IMR-90 (cell line): ENCODE results near the gene SESN3. TPM values are rescaled to one million over a fixed set of nuclear protein-coding genes. Genes with fewer than 3 reads are reported as not detected.

Source experiments
- ATAC-seq: fragments of 200-7000 bp; cut with Tn5 transposase; 2 replicates; pipeline ENCODE4 v1.9.1; 2020; ENCODE audit warnings: low read depth, mild to moderate bottlenecking, moderate library complexity
- BruUV-seq: library from RNA; stranded (reverse); fragments of 400-500 nt; replicated peaks from 2 replicates; lab custom pipeline; 2021; lab: Mats Ljungman, UMichigan
- CTCF ChIA-PET: fragments of 300-600 bp; formaldehyde crosslinking; extraction: SDS; loops from one replicate; lab custom pipeline; 2021; ENCODE audit warnings: antibody characterized with exemption; lab: Yijun Ruan, JAX
- POLR2A ChIA-PET: fragments of 300-600 bp; sonication (Branson Sonifier 250); formaldehyde crosslinking; loops from one replicate; lab custom pipeline; 2022; ENCODE audit warnings: antibody characterized with exemption; ENCODE audit not compliant: unreplicated experiment; lab: Charles Lee
- DNase-seq: peaks from one replicate; pipeline ENCODE4 v3.0.0; 2013
- H2AFZ ChIP-seq: replicated peaks from 2 replicates; pipeline ENCODE3; 2013; ENCODE audit warnings: low read length, mild to moderate bottlenecking; ENCODE audit not compliant: poor library complexity
- H2AK5ac ChIP-seq: 2 replicates; pipeline ENCODE4 v1.6.1; 2013; ENCODE audit warnings: low read depth, low read length, inconsistent platforms
- H2AK9ac ChIP-seq: replicated peaks from 2 replicates; pipeline ENCODE3; 2013; ENCODE audit warnings: mild to moderate bottlenecking, low read depth, low read length, moderate library complexity; ENCODE audit not compliant: poor library complexity
- H2BK120ac ChIP-seq: 2 replicates; pipeline ENCODE4 v1.6.1; 2013; ENCODE audit warnings: low read depth, low read length, inconsistent platforms
- H2BK15ac ChIP-seq: 3 replicates; pipeline ENCODE4 v1.6.1; 2013; ENCODE audit warnings: low read depth, low read length, inconsistent platforms
- H2BK20ac ChIP-seq: 2 replicates; pipeline ENCODE4 v1.6.1; 2013; ENCODE audit warnings: low read depth, mild to moderate bottlenecking, inconsistent platforms, low read length, moderate library complexity
- H2BK5ac ChIP-seq: 2 replicates; pipeline ENCODE4 v1.6.1; 2013; ENCODE audit warnings: mild to moderate bottlenecking, low read depth, low read length, inconsistent platforms; ENCODE audit not compliant: poor library complexity, severe bottlenecking
- H3K14ac ChIP-seq: replicated peaks from 2 replicates; pipeline ENCODE4 v1.6.1; 2013; ENCODE audit warnings: low read depth, low read length, inconsistent platforms
- H3K18ac ChIP-seq: 2 replicates; pipeline ENCODE4 v1.6.1; 2013; ENCODE audit warnings: low read depth, low read length, control low read depth
- H3K23ac ChIP-seq: 2 replicates; pipeline ENCODE4 v1.6.1; 2013; ENCODE audit warnings: low read depth, low read length, inconsistent platforms
- H3K27ac ChIP-seq: 2 replicates; pipeline ENCODE4 v1.5.1; 2013; ENCODE audit warnings: mild to moderate bottlenecking, control low read depth, low read length; ENCODE audit not compliant: insufficient read depth
- H3K27me3 ChIP-seq: 2 replicates; pipeline ENCODE4 v1.6.1; 2013; ENCODE audit warnings: low read length; ENCODE audit not compliant: control insufficient read depth, insufficient read depth
- H3K36me3 ChIP-seq: 2 replicates; pipeline ENCODE4 v1.6.1; 2013; ENCODE audit warnings: low read length, mixed read lengths; ENCODE audit not compliant: control insufficient read depth, insufficient read depth
- H3K4ac ChIP-seq: 2 replicates; pipeline ENCODE4 v1.6.1; 2013; ENCODE audit warnings: low read depth, low read length, inconsistent platforms
- H3K4me1 ChIP-seq: 2 replicates; pipeline ENCODE4 v1.6.1; 2013; ENCODE audit warnings: low read length, mixed read lengths; ENCODE audit not compliant: control insufficient read depth, insufficient read depth
- H3K4me2 ChIP-seq: 2 replicates; pipeline ENCODE4 v1.6.1; 2013; ENCODE audit warnings: low read depth, mild to moderate bottlenecking, control low read depth, low read length, moderate library complexity
- H3K4me3 ChIP-seq: 2 replicates; pipeline ENCODE4 v1.5.1; 2013; ENCODE audit warnings: low read depth, mild to moderate bottlenecking, control low read depth, low read length, moderate library complexity; ENCODE audit not compliant: insufficient read depth
- H3K56ac ChIP-seq: 2 replicates; pipeline ENCODE4 v1.6.1; 2013; ENCODE audit warnings: low read length, inconsistent platforms; ENCODE audit not compliant: insufficient read depth; ENCODE audit errors: extremely low read depth
- H3K79me1 ChIP-seq, 2 experiments: 2 replicates each; pipeline ENCODE4 v1.6.1; 2013; ENCODE audit warnings: low read length in 2 of 2, inconsistent platforms in 1 of 2, low read depth in 1 of 2
- H3K9ac ChIP-seq: 2 replicates; pipeline ENCODE4 v1.6.1; 2013; ENCODE audit warnings: low read depth, low read length, control low read depth
- H3K9me1 ChIP-seq: 2 replicates; pipeline ENCODE4 v1.6.1; 2013; ENCODE audit warnings: low read length, inconsistent platforms; ENCODE audit not compliant: insufficient read depth
- H3K9me3 ChIP-seq: 2 replicates; pipeline ENCODE4 v1.6.1; 2013; ENCODE audit warnings: low read length; ENCODE audit not compliant: control insufficient read depth, insufficient read depth
- H4K20me1 ChIP-seq: 2 replicates; pipeline ENCODE4 v1.6.1; 2013; ENCODE audit warnings: low read length, inconsistent platforms; ENCODE audit not compliant: insufficient read depth
- H4K5ac ChIP-seq: 2 replicates; pipeline ENCODE4 v1.6.1; 2013; ENCODE audit warnings: mild to moderate bottlenecking, low read depth, low read length, control low read depth
- H4K8ac ChIP-seq, 2 experiments: 2 replicates each; pipeline ENCODE4 v1.6.1; 2013; ENCODE audit warnings: low read depth in 2 of 2, low read length in 2 of 2, control low read depth in 1 of 2, inconsistent platforms in 1 of 2
- H4K91ac ChIP-seq: 2 replicates; pipeline ENCODE4 v1.6.1; 2013; ENCODE audit warnings: low read depth, low read length, inconsistent platforms; ENCODE audit not compliant: insufficient read depth
- BHLHE40 ChIP-seq: fragments of 150-350 bp; IDR thresholded peaks from 2 replicates; pipeline ENCODE4 v1.6.1; 2016; ENCODE audit warnings: mild to moderate bottlenecking, low read depth, low read length
- CEBPB ChIP-seq: IDR thresholded peaks from 2 replicates; pipeline ENCODE4 v1.6.1; 2012; ENCODE audit warnings: low read depth, low read length, improper control_type of control experiment
- CHD1 ChIP-seq: IDR thresholded peaks from 2 replicates; pipeline ENCODE4 v1.6.1; 2012; ENCODE audit warnings: low read depth, low read length, improper control_type of control experiment
- FOS ChIP-seq: fragments of 150-350 bp; IDR thresholded peaks from 2 replicates; pipeline ENCODE4 v1.6.1; 2016; ENCODE audit warnings: low read depth, low read length
- MAFK ChIP-seq: IDR thresholded peaks from 2 replicates; pipeline ENCODE4 v1.6.1; 2012; ENCODE audit warnings: low read depth, low read length, improper control_type of control experiment
- MAZ ChIP-seq: IDR thresholded peaks from 2 replicates; pipeline ENCODE4 v1.6.1; 2012; ENCODE audit warnings: low read depth, mild to moderate bottlenecking, low read length, improper control_type of control experiment, moderate library complexity, borderline replicate concordance
- MXI1 ChIP-seq: IDR thresholded peaks from 2 replicates; pipeline ENCODE4 v1.6.1; 2012; ENCODE audit warnings: low read depth, mild to moderate bottlenecking, low read length, moderate library complexity, borderline replicate concordance
- NFE2L2 ChIP-seq: fragments of 150-350 bp; IDR thresholded peaks from 2 replicates; pipeline ENCODE4 v1.6.1; 2016; ENCODE audit warnings: low read depth, mild to moderate bottlenecking, low read length
- POLR2A ChIP-seq: IDR thresholded peaks from 2 replicates; pipeline ENCODE4 v1.6.1; 2012; ENCODE audit warnings: mild to moderate bottlenecking, low read depth, low read length
- RAD21 ChIP-seq: IDR thresholded peaks from 2 replicates; pipeline ENCODE4 v1.6.1; 2012; ENCODE audit warnings: low read length, improper control_type of control experiment
- RCOR1 ChIP-seq: IDR thresholded peaks from 2 replicates; pipeline ENCODE4 v1.6.1; 2012; ENCODE audit warnings: mild to moderate bottlenecking, low read length, improper control_type of control experiment; ENCODE audit not compliant: insufficient replicate concordance
- RFX5 ChIP-seq: IDR thresholded peaks from 2 replicates; pipeline ENCODE4 v1.8.0; 2012; ENCODE audit warnings: low read depth, mild to moderate bottlenecking, low read length, moderate library complexity
- SMC3 ChIP-seq: fragments of 150-350 bp; IDR thresholded peaks from 2 replicates; pipeline ENCODE4 v1.6.1; 2016; ENCODE audit warnings: low read depth, mild to moderate bottlenecking, antibody characterized with exemption, low read length, moderate library complexity
- USF2 ChIP-seq: fragments of 150-350 bp; IDR thresholded peaks from 2 replicates; pipeline ENCODE4 v1.6.1; 2017; ENCODE audit warnings: mild to moderate bottlenecking, antibody characterized with exemption, low read length, low read depth
- WGBS, 2 experiments: methylation state at CpG; one replicate each; pipeline versions ENCODE4 v1.1.5 to v1.1.7; 2013; ENCODE audit warnings: missing lambda C conversion rate in 2 of 2; ENCODE audit not compliant: insufficient read length in 1 of 2; ENCODE audit errors: extremely low coverage in 2 of 2; 5-methylcytosine and 5-hydroxymethylcytosine counted together
- dilution Hi-C: fragments of 300-500 bp; cut with HindIII; formaldehyde crosslinking; loops from one replicate; pipeline ENCODE4 v1.14.3; 2018; ENCODE audit warnings: low sequenced_read_pairs; ENCODE audit not compliant: unreplicated experiment
- in situ Hi-C: fragments of 300-500 bp; cut with MboI; formaldehyde crosslinking; loops from 3 replicates; pipeline ENCODE4 v1.14.3; 2019; ENCODE audit warnings: low sequenced_read_pairs, inconsistent platforms, mixed read lengths
- intact Hi-C: fragments of 100-400 bp; cut with micrococcal nuclease; formaldehyde crosslinking; loops from 2 replicates; pipeline ENCODE4 v1.10.0; 2022
- polyA plus RNA-seq, 3 experiments: library from polyadenylated mRNA; depleted of rRNA; stranded (reverse); fragments of >200 nt; gene quantifications; 2 replicates each; pipeline ENCODE4 v1.2.3, GENCODE V29; 2012; ENCODE audit warnings: low replicate concordance in 1 of 3
- total RNA-seq: library from RNA; depleted of rRNA; stranded (reverse); fragments of >200 nt; gene quantifications from 2 replicates; pipeline ENCODE4 v1.2.3, GENCODE V29; 2012
- TF ChIP-seq, protein P1 (sequence below): conservative IDR thresholded peaks from 2 replicates; pipeline ENCODE4 v1.5.1; 2012; ENCODE audit warnings: mild to moderate bottlenecking, low read depth, low read length, improper control_type of control experiment
- TF ChIP-seq, protein P2 (sequence below): fragments of 150-350 bp; IDR thresholded peaks from 2 replicates; pipeline ENCODE4 v1.6.1; 2016; ENCODE audit warnings: low read depth, mild to moderate bottlenecking, low read length, moderate library complexity, borderline replicate concordance

The SESN3 gene
- total and polyA plus RNA-seq, 2 of the 4 experiments (the other 2 are of a cell fraction), result 2.0 to 7.7 TPM

DNA sequence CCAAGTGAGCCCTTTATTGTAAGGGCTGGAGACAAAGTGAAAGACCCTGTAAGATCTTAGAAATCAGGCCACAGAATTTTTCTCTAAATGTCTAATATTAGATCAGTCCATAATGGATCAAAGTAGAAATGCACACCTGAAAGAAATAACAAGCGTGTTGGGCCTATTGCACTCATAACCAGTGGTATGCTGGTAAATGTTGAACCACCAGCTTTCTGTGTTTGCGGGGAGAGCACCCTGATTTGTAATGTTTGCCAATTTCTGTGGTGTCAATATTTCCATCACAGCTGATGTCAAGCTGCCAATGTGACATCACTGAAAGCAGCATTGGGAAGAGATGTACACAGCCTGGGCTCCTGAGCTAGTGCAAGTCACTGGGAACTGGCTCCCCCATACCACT lies 95.1 kb downstream of the SESN3 start:
- H3K14ac ChIP-seq, result no peak overlapping the region
- no peak overlapping the region for H4K8ac ChIP-seq
- CTCF ChIA-PET, result no interaction called here
- no peak overlapping the region for H2BK120ac ChIP-seq
- no peak overlapping the region for H2BK20ac ChIP-seq
- ATAC-seq (no peak), DNase-seq (no peak)
- H3K27ac ChIP-seq, result no peak overlapping the region
- in situ Hi-C loops, result no loop called here
- H4K91ac ChIP-seq, result no peak overlapping the region
- no peak overlapping the region for H4K5ac ChIP-seq
- H2AK9ac ChIP-seq, result no peak overlapping the region
- H2AFZ ChIP-seq, result no peak overlapping the region
- no peaks in the 10 kb centered on the region for H3K9me3 ChIP-seq
- no peak overlapping the region for H3K4me3 ChIP-seq
- dilution Hi-C loops, result no loop called here
- no peaks in the 10 kb centered on the region for H3K36me3 ChIP-seq
- no peak overlapping the region for H3K56ac ChIP-seq
- intact Hi-C loops, result loop anchor here (10.0 kb wide), 1 partner anchor 161 kb away; the partner anchor contains the start of genes CWC15 and KDM4D
- no peak overlapping the region for H3K4me2 ChIP-seq
- H3K9ac ChIP-seq, result no peak overlapping the region
- H3K23ac ChIP-seq, result no peak overlapping the region
- no peak for TF ChIP-seq FOS
- TF ChIP-seq, protein P1, sequence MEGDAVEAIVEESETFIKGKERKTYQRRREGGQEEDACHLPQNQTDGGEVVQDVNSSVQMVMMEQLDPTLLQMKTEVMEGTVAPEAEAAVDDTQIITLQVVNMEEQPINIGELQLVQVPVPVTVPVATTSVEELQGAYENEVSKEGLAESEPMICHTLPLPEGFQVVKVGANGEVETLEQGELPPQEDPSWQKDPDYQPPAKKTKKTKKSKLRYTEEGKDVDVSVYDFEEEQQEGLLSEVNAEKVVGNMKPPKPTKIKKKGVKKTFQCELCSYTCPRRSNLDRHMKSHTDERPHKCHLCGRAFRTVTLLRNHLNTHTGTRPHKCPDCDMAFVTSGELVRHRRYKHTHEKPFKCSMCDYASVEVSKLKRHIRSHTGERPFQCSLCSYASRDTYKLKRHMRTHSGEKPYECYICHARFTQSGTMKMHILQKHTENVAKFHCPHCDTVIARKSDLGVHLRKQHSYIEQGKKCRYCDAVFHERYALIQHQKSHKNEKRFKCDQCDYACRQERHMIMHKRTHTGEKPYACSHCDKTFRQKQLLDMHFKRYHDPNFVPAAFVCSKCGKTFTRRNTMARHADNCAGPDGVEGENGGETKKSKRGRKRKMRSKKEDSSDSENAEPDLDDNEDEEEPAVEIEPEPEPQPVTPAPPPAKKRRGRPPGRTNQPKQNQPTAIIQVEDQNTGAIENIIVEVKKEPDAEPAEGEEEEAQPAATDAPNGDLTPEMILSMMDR, result no peak
- TF ChIP-seq RFX5, result no peak
- no peak for TF ChIP-seq POLR2A
- TF ChIP-seq USF2, result no peak
- no peak for TF ChIP-seq CEBPB
- no peak for TF ChIP-seq CHD1
- no peak for TF ChIP-seq MAFK
- TF ChIP-seq RCOR1, result no peak
- no peak for TF ChIP-seq MAZ
- TF ChIP-seq BHLHE40, result no peak
- TF ChIP-seq RAD21, result no peak
- TF ChIP-seq, protein P2, sequence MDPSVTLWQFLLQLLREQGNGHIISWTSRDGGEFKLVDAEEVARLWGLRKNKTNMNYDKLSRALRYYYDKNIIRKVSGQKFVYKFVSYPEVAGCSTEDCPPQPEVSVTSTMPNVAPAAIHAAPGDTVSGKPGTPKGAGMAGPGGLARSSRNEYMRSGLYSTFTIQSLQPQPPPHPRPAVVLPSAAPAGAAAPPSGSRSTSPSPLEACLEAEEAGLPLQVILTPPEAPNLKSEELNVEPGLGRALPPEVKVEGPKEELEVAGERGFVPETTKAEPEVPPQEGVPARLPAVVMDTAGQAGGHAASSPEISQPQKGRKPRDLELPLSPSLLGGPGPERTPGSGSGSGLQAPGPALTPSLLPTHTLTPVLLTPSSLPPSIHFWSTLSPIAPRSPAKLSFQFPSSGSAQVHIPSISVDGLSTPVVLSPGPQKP, result no peak
- no peak for TF ChIP-seq MXI1
- TF ChIP-seq SMC3, result no peak
- TF ChIP-seq NFE2L2, result no peak
- H4K20me1 ChIP-seq, result no peaks in the 10 kb centered on the region
- H3K27me3 ChIP-seq, result no peaks in the 10 kb centered on the region; the same call in 1 of the 2 replicates
- H3K4ac ChIP-seq, result no peak overlapping the region
- H2BK5ac ChIP-seq, result no peak overlapping the region
- 100% methylated on average over 1 of the region's 2 CpGs; no CpG with 5 or more reads in 1 of the 2 experiments for WGBS, 2 experiments
- no peak overlapping the region for H3K18ac ChIP-seq
- POLR2A ChIA-PET, result no interaction called here
- H3K9me1 ChIP-seq, result no peaks in the 10 kb centered on the region; the same call in 1 of the 2 replicates
- peaks cover 2% of the 10 kb centered on the region for H3K4me1 ChIP-seq
- H2BK15ac ChIP-seq, result no peak overlapping the region
- no peak overlapping the region for H2AK5ac ChIP-seq
- BruUV-seq, result no TSS peak
- H3K79me1 ChIP-seq, result no peaks in the 10 kb centered on the region
